Measurements from ENCODE around the gene MBD5. TPM values are rescaled to one million over a fixed set of nuclear protein-coding genes. Genes with fewer than 3 reads are reported as not detected.

MBD5 gene
- total and polyA plus RNA-seq, 2 of the 4 experiments (the other 2 are of a cell fraction), result 9.8 to 14.2 TPM

GRCh38 chr2:148032215-148032614 lies 11.3 kb downstream of the MBD5 start:
- Histone ChIP-seq H2AFZ (replicated peaks; ENCODE audit: low read length, poor library complexity) (no peak overlapping the region), H3K79me1 (ENCODE audit: low read depth in 1 of 2, low read length in 2 of 2) (peaks cover 3 to 25% of the 10 kb centered on the region in 2 experiments; a peak in 2 of 4 replicates), H2AK9ac (replicated peaks; ENCODE audit: low read depth, low read length, poor library complexity) (no peak overlapping the region), H2BK20ac (ENCODE audit: low read depth, low read length) (no peak overlapping the region), H3K23ac (ENCODE audit: low read depth, low read length) (no peak overlapping the region), H3K9me1 (ENCODE audit: insufficient read depth, low read length) (peaks cover 2% of the 10 kb centered on the region; the same call in 1 of the 2 replicates), H3K14ac (replicated peaks; ENCODE audit: low read depth, low read length) (no peak overlapping the region), H3K9me3 (ENCODE audit: control insufficient read depth, insufficient read depth, low read length) (no peaks in the 10 kb centered on the region), H2BK15ac (ENCODE audit: low read depth, low read length) (no peak overlapping the region), H3K4me2 (ENCODE audit: low read depth, low read length) (no peak overlapping the region), H3K18ac (ENCODE audit: low read depth, low read length) (no peak overlapping the region), H2AK5ac (ENCODE audit: low read depth, low read length) (no peak overlapping the region), H3K36me3 (ENCODE audit: control insufficient read depth, insufficient read depth, low read length) (0 out of 2 replicates have a peak, but pooled peaks cover 1% of the 10 kb centered on the region), H4K20me1 (ENCODE audit: insufficient read depth, low read length) (peaks cover 11% of the 10 kb centered on the region; the same call in 1 of the 2 replicates), H4K5ac (ENCODE audit: low read depth, low read length) (no peak overlapping the region), H4K91ac (ENCODE audit: insufficient read depth, low read depth, low read length) (no peak overlapping the region), H3K4me1 (ENCODE audit: control insufficient read depth, insufficient read depth, low read length) (no peaks in the 10 kb centered on the region; the same call in 1 of the 2 replicates), H3K4me3 (ENCODE audit: insufficient read depth, low read depth, low read length) (no peak overlapping the region), H4K8ac (ENCODE audit: low read depth in 2 of 2, low read length in 2 of 2) (no peak overlapping the region), H2BK120ac (ENCODE audit: low read depth, low read length) (no peak overlapping the region), H3K4ac (ENCODE audit: low read depth, low read length) (no peak overlapping the region), H3K56ac (ENCODE audit: extremely low read depth, insufficient read depth, low read length) (no peak overlapping the region), H3K27ac (ENCODE audit: insufficient read depth, low read length) (no peak overlapping the region), H3K9ac (ENCODE audit: low read depth, low read length) (no peak overlapping the region), H2BK5ac (ENCODE audit: low read depth, low read length, poor library complexity, severe bottlenecking) (no peak overlapping the region), H3K27me3 (ENCODE audit: control insufficient read depth, insufficient read depth, low read length) (no peaks in the 10 kb centered on the region)
- no CpG with 5 or more reads among the region's 4 CpGs for WGBS, 2 experiments (ENCODE audit: extremely low coverage in 2 of 2, insufficient read length in 1 of 2)
- dilution Hi-C loops (cut with HindIII; ENCODE audit: low sequenced_read_pairs, unreplicated experiment) (no loop called here), intact Hi-C loops (cut with micrococcal nuclease) (no loop called here), in situ Hi-C loops (cut with MboI; ENCODE audit: low sequenced_read_pairs) (no loop called here)
- DNase-seq (no peak), ATAC-seq (ENCODE audit: low read depth) (no peak)
- TF ChIP-seq MAFK (IDR thresholded peaks at IDR 0.05; ENCODE audit: low read depth, low read length), result no peak
- TF ChIP-seq SMC3 (IDR thresholded peaks at IDR 0.05; ENCODE audit: low read depth, low read length), result no peak
- no peak for TF ChIP-seq CEBPB (IDR thresholded peaks at IDR 0.05; ENCODE audit: low read depth, low read length)
- no peak for TF ChIP-seq MXI1 (IDR thresholded peaks at IDR 0.05; ENCODE audit: borderline replicate concordance, low read depth, low read length)
- TF ChIP-seq, protein P1, sequence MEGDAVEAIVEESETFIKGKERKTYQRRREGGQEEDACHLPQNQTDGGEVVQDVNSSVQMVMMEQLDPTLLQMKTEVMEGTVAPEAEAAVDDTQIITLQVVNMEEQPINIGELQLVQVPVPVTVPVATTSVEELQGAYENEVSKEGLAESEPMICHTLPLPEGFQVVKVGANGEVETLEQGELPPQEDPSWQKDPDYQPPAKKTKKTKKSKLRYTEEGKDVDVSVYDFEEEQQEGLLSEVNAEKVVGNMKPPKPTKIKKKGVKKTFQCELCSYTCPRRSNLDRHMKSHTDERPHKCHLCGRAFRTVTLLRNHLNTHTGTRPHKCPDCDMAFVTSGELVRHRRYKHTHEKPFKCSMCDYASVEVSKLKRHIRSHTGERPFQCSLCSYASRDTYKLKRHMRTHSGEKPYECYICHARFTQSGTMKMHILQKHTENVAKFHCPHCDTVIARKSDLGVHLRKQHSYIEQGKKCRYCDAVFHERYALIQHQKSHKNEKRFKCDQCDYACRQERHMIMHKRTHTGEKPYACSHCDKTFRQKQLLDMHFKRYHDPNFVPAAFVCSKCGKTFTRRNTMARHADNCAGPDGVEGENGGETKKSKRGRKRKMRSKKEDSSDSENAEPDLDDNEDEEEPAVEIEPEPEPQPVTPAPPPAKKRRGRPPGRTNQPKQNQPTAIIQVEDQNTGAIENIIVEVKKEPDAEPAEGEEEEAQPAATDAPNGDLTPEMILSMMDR (conservative IDR thresholded peaks at IDR 0.05; ENCODE audit: low read depth, low read length), result no peak
- no peak for TF ChIP-seq RFX5 (IDR thresholded peaks at IDR 0.05; ENCODE audit: low read depth, low read length)
- no TSS peak for BruUV-seq (replicated peaks)
- POLR2A ChIA-PET (ENCODE audit: unreplicated experiment), result no interaction called here
- CTCF ChIA-PET, result no interaction called here

Data from IMR-90 (cell line).